HL-60 (cell line): ENCODE data around the gene HTATSF1.

Source experiments
- DNase-seq, 2 experiments: peaks; one replicate each; pipeline ENCODE4 v3.0.0-alpha.2; 2010 to 2020; ENCODE audit warnings: low read depth in 1 of 2, low spot score in 1 of 2
- H3K27ac ChIP-seq: fragments of 250-450 bp; sonication (Bioruptor Pico); replicated peaks from 2 replicates; pipeline ENCODE4 v1.5.1; 2020; ENCODE audit warnings: mild to moderate bottlenecking, moderate library complexity
- H3K27me3 ChIP-seq: fragments of 250-450 bp; sonication (Bioruptor Pico); 2 replicates; pipeline ENCODE4 v1.5.1; 2021; ENCODE audit warnings: mild to moderate bottlenecking, moderate library complexity; ENCODE audit not compliant: insufficient read depth, poor library complexity, severe bottlenecking
- H3K4me3 ChIP-seq: replicated peaks from 2 replicates; pipeline ENCODE4 v1.5.1; 2011; ENCODE audit warnings: mild to moderate bottlenecking, control low read depth, low read length; ENCODE audit not compliant: insufficient read depth
- GABPA ChIP-seq: IDR thresholded peaks from 2 replicates; pipeline ENCODE4 v1.6.1; 2012; ENCODE audit warnings: low read depth
- POLR2AphosphoS5 ChIP-seq: IDR thresholded peaks from 2 replicates; pipeline ENCODE4 v1.6.1; 2012; ENCODE audit warnings: low read depth
- SPI1 ChIP-seq: IDR thresholded peaks from 2 replicates; pipeline ENCODE4 v1.6.1; 2012; ENCODE audit warnings: low read depth, mild to moderate bottlenecking, borderline replicate concordance
- TF ChIP-seq, protein P1 (sequence below): IDR thresholded peaks from one replicate; pipeline ENCODE4 v1.5.1; 2011; ENCODE audit warnings: low read length, control low read depth, inconsistent platforms; ENCODE audit not compliant: insufficient read depth
- TF ChIP-seq, protein P2 (sequence below): IDR thresholded peaks from 2 replicates; pipeline ENCODE4 v1.6.1; 2012; ENCODE audit warnings: low read depth; ENCODE audit not compliant: insufficient replicate concordance

HTATSF1 gene

GRCh38 chrX:136496764-136497555 is 432 bp upstream of the HTATSF1 start:
- Histone ChIP-seq H3K27ac (peak overlapping the region; percentile 95), H3K4me3 (peak overlapping the region; percentile 72), H3K27me3 (no peaks in the 10 kb centered on the region)
- TF ChIP-seq POLR2AphosphoS5 (no peak), SPI1 (no peak)
- TF ChIP-seq, protein P1, sequence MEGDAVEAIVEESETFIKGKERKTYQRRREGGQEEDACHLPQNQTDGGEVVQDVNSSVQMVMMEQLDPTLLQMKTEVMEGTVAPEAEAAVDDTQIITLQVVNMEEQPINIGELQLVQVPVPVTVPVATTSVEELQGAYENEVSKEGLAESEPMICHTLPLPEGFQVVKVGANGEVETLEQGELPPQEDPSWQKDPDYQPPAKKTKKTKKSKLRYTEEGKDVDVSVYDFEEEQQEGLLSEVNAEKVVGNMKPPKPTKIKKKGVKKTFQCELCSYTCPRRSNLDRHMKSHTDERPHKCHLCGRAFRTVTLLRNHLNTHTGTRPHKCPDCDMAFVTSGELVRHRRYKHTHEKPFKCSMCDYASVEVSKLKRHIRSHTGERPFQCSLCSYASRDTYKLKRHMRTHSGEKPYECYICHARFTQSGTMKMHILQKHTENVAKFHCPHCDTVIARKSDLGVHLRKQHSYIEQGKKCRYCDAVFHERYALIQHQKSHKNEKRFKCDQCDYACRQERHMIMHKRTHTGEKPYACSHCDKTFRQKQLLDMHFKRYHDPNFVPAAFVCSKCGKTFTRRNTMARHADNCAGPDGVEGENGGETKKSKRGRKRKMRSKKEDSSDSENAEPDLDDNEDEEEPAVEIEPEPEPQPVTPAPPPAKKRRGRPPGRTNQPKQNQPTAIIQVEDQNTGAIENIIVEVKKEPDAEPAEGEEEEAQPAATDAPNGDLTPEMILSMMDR: no peak
- peak; percentile 59 to 90 for DNase-seq

- Histone ChIP-seq H3K27ac (no peak overlapping the region), H3K27me3 (no peaks in the 10 kb centered on the region), H3K4me3 (no peak overlapping the region)
- TF ChIP-seq, protein P2, sequence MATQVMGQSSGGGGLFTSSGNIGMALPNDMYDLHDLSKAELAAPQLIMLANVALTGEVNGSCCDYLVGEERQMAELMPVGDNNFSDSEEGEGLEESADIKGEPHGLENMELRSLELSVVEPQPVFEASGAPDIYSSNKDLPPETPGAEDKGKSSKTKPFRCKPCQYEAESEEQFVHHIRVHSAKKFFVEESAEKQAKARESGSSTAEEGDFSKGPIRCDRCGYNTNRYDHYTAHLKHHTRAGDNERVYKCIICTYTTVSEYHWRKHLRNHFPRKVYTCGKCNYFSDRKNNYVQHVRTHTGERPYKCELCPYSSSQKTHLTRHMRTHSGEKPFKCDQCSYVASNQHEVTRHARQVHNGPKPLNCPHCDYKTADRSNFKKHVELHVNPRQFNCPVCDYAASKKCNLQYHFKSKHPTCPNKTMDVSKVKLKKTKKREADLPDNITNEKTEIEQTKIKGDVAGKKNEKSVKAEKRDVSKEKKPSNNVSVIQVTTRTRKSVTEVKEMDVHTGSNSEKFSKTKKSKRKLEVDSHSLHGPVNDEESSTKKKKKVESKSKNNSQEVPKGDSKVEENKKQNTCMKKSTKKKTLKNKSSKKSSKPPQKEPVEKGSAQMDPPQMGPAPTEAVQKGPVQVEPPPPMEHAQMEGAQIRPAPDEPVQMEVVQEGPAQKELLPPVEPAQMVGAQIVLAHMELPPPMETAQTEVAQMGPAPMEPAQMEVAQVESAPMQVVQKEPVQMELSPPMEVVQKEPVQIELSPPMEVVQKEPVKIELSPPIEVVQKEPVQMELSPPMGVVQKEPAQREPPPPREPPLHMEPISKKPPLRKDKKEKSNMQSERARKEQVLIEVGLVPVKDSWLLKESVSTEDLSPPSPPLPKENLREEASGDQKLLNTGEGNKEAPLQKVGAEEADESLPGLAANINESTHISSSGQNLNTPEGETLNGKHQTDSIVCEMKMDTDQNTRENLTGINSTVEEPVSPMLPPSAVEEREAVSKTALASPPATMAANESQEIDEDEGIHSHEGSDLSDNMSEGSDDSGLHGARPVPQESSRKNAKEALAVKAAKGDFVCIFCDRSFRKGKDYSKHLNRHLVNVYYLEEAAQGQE: no peak
- no peak for TF ChIP-seq GABPA
- TF ChIP-seq POLR2AphosphoS5: no peak
- no peak for TF ChIP-seq SPI1
- TF ChIP-seq, protein P1: no peak
- no peak for DNase-seq
Measured at GRCh38 chrX:136519069-136519468, 21.7 kb downstream of the HTATSF1 start.

DNA sequence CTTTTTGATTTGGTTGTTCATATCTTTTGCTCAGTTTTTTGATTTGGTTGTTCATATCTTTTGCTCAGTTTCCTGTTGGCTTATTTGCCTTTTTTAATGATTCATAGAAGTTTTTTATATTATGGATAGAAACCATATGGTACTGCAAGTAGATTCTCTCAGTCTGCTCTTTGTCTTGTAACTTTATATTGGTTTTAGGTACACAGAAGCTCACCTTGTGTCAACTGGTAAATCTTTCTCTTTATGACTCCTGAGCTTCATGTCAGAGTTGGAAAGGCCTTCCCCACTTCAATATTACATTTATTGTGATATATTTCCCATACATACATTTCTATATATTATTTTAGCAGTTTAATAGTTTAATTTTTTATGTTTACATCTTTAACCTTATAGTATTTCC is 26.4 kb downstream of the HTATSF1 start:
- Histone ChIP-seq H3K27me3 (no peaks in the 10 kb centered on the region), H3K27ac (no peak overlapping the region), H3K4me3 (no peak overlapping the region)
- DNase-seq: no peak
- TF ChIP-seq SPI1 (no peak), GABPA (no peak), POLR2AphosphoS5 (no peak)
- TF ChIP-seq, protein P2: no peak
- TF ChIP-seq, protein P1: no peak
